PC-9 (cell line): ENCODE measurements around the gene DPY19L3.

ENCODE experiments used
- EZH2 ChIP-seq: fragments of 200-600 bp; sonication (generic); IDR thresholded peaks from 2 replicates; pipeline ENCODE4 v1.8.0; 2017; ENCODE audit warnings: antibody characterized with exemption, low read depth
- TF ChIP-seq, protein P1 (sequence below): fragments of 200-600 bp; sonication (generic); conservative IDR thresholded peaks from 2 replicates; pipeline ENCODE4 v1.6.1; 2017; ENCODE audit warnings: mixed run types, antibody characterized with exemption, mild to moderate bottlenecking, moderate library complexity

GRCh38 chr19:32363175-32363574 is 42.4 kb upstream of the DPY19L3 start:
- TF ChIP-seq, protein P1, sequence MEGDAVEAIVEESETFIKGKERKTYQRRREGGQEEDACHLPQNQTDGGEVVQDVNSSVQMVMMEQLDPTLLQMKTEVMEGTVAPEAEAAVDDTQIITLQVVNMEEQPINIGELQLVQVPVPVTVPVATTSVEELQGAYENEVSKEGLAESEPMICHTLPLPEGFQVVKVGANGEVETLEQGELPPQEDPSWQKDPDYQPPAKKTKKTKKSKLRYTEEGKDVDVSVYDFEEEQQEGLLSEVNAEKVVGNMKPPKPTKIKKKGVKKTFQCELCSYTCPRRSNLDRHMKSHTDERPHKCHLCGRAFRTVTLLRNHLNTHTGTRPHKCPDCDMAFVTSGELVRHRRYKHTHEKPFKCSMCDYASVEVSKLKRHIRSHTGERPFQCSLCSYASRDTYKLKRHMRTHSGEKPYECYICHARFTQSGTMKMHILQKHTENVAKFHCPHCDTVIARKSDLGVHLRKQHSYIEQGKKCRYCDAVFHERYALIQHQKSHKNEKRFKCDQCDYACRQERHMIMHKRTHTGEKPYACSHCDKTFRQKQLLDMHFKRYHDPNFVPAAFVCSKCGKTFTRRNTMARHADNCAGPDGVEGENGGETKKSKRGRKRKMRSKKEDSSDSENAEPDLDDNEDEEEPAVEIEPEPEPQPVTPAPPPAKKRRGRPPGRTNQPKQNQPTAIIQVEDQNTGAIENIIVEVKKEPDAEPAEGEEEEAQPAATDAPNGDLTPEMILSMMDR: no peak
- TF ChIP-seq EZH2: no peak
